GM23338 (cell line): Measurements from ENCODE around the gene SNX8.

Source experiments
- CREB1 ChIP-seq: fragments of 250-450 bp; sonication (Bioruptor Pico); IDR thresholded peaks from 2 replicates; pipeline ENCODE4 v1.5.0; 2020; ENCODE audit warnings: low read depth, mild to moderate bottlenecking, moderate library complexity
- EZH2 ChIP-seq: fragments of 200-600 bp; sonication (generic); IDR thresholded peaks from one replicate; pipeline ENCODE4 v1.8.0; 2017; ENCODE audit warnings: antibody characterized with exemption, mild to moderate bottlenecking, low read depth; ENCODE audit not compliant: unreplicated experiment
- EZH2phosphoT487 ChIP-seq: fragments of 200-600 bp; sonication (generic); IDR thresholded peaks from one replicate; pipeline ENCODE4 v1.8.1; 2018; ENCODE audit warnings: antibody characterized with exemption; ENCODE audit not compliant: unreplicated experiment
- JUNB ChIP-seq: IDR thresholded peaks from one replicate; pipeline ENCODE4 v1.6.1; 2016; ENCODE audit warnings: antibody characterized with exemption; ENCODE audit not compliant: unreplicated experiment
- NANOG ChIP-seq: IDR thresholded peaks from 2 replicates; pipeline ENCODE4 v1.6.1; 2016; ENCODE audit warnings: antibody characterized with exemption, borderline replicate concordance
- POLR2AphosphoS5 ChIP-seq: IDR thresholded peaks from 2 replicates; pipeline ENCODE4 v1.6.1; 2016; ENCODE audit warnings: antibody characterized with exemption, low read depth
- REST ChIP-seq: IDR thresholded peaks from one replicate; pipeline ENCODE4 v1.6.1; 2018; ENCODE audit warnings: antibody characterized with exemption; ENCODE audit not compliant: unreplicated experiment
- STAT1 ChIP-seq: IDR thresholded peaks from one replicate; pipeline ENCODE4 v1.6.1; 2016; ENCODE audit warnings: antibody characterized with exemption; ENCODE audit not compliant: unreplicated experiment
- ZNF331 ChIP-seq: fragments of 250-450 bp; sonication (Bioruptor Pico); IDR thresholded peaks from 2 replicates; pipeline ENCODE4 v1.5.0; 2020; ENCODE audit warnings: low read depth, mild to moderate bottlenecking, moderate library complexity
- ZNF462 ChIP-seq: fragments of 250-450 bp; sonication (Bioruptor Pico); IDR thresholded peaks from 2 replicates; pipeline ENCODE4 v1.5.0; 2020; ENCODE audit warnings: mild to moderate bottlenecking, moderate library complexity
- TF ChIP-seq, protein P1 (sequence below), 2 experiments: fragments of 200-600 bp in 1 of 2; sonication (generic) in 1 of 2; conservative IDR thresholded peaks; 2 replicates each; pipeline versions ENCODE4 v1.5.1 to v1.6.1; 2016 to 2017; ENCODE audit warnings: antibody characterized with exemption in 2 of 2, low read depth in 2 of 2, mild to moderate bottlenecking in 2 of 2, moderate library complexity in 1 of 2
- TF ChIP-seq, protein P2 (sequence below): IDR thresholded peaks from 2 replicates; pipeline ENCODE4 v1.6.1; 2016; ENCODE audit warnings: antibody characterized with exemption

DNA sequence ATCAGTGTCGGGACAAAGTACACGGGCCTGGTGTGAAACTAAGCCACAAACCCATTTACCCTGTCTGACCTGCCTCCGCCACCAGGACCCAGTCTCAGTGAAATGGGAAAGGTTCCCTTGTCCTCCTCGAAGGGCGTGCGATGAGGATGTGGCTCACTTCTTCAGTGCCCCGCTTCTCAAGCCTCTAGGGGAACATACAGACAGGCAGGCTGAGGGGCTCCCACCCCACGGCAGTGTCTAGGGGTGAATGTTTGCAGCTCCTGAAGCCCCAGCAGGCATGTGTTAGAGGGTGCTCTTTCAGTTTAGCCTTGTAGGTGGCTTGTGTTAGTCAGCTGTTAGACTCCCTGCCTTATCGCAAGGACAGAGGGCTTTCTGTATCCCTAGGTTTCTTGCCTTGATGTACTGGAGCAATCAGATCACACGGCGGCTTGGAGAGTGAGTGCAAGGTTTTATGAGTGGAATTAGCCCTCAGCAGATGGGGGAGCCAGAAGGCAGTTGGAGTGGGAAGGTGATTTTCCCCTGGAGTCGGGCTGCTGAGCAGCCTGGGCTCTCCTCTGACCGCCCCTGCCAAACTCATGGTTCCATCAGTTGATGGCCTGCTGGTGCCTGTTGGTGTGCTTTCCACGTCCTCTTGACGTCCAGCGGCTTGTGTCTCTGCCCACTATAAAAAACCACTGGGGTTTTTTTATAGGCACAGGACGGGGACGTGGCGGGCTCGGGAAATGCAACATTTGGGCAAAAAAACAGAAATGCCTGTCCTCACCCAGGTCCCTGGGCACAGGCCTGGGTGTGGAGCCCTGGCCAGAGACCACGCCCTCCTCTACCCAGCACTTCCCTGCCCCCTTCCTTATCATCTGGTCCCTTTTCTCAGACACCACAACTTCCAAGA, 71.5 kb downstream of the SNX8 start:
- TF ChIP-seq, protein P1, sequence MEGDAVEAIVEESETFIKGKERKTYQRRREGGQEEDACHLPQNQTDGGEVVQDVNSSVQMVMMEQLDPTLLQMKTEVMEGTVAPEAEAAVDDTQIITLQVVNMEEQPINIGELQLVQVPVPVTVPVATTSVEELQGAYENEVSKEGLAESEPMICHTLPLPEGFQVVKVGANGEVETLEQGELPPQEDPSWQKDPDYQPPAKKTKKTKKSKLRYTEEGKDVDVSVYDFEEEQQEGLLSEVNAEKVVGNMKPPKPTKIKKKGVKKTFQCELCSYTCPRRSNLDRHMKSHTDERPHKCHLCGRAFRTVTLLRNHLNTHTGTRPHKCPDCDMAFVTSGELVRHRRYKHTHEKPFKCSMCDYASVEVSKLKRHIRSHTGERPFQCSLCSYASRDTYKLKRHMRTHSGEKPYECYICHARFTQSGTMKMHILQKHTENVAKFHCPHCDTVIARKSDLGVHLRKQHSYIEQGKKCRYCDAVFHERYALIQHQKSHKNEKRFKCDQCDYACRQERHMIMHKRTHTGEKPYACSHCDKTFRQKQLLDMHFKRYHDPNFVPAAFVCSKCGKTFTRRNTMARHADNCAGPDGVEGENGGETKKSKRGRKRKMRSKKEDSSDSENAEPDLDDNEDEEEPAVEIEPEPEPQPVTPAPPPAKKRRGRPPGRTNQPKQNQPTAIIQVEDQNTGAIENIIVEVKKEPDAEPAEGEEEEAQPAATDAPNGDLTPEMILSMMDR (conservative IDR thresholded peaks at IDR 0.05; ENCODE audit: low read depth in 2 of 2): no peak
- TF ChIP-seq JUNB (no peak), EZH2 (no peak), REST (no peak), CREB1 (no peak), POLR2AphosphoS5 (no peak), EZH2phosphoT487 (no peak), NANOG (no peak), STAT1 (no peak), ZNF462 (no peak), ZNF331 (CRISPR knock-in tag) (no peak)
- TF ChIP-seq, protein P2, sequence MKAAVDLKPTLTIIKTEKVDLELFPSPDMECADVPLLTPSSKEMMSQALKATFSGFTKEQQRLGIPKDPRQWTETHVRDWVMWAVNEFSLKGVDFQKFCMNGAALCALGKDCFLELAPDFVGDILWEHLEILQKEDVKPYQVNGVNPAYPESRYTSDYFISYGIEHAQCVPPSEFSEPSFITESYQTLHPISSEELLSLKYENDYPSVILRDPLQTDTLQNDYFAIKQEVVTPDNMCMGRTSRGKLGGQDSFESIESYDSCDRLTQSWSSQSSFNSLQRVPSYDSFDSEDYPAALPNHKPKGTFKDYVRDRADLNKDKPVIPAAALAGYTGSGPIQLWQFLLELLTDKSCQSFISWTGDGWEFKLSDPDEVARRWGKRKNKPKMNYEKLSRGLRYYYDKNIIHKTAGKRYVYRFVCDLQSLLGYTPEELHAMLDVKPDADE: no peak
